ENCODE measurements around the gene ACD.
A peak's percentile ranks its signal among the peaks of the same experiment; 100 is the strongest.

Gene ACD

DNA sequence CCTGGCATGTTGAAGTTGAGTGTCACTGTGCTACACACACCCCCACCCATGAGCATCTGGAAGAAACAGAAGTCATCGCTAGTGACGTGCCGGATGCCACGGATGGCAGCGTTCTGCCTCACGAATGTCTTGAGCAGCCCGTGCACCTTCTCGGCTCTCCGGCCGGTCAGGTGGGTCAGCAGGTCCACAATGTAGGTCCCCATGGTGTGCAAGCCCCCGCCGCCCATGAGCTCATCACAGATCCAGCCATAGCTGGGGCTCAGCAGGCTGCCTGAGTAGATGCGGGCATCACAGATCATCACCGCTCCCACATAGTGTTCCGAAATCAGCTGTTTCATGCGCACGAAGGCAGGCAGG is 15.5 kb upstream of the ACD start:
- DNase-seq: no peak

- no peak for DNase-seq
Measured at GRCh38 chr16:67674851-67675578, 15.0 kb upstream of the ACD start.

- DNase-seq: no peak
Measured at GRCh38 chr16:67673712-67674580, 13.9 kb upstream of the ACD start.

GRCh38 chr16:67672739-67673662 is 12.9 kb upstream of the ACD start:
- DNase-seq: peak in 1 of 2 experiments; percentile 8

DNA sequence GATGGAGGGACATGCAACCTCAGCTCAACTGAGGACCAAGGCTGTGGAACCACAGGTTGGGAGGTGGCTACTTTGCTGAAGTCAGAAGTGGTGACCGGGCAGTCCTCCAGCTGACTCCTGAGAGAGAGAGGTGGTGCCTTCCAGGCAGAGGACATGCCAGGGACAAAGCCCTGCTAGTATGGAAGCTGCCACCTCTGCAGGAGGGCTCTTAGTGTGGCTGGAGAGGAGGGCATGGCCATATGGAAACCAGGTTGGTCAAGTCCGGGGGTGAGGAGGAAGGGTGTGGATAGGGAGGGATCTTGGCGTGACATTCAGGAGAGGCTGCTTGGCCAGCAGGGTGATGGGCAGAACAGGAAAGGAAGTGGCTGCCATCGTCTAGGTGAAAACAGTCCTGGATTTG is 12.2 kb upstream of the ACD start:
- DNase-seq: no peak

GRCh38 chr16:67669499-67670101 is 9.5 kb upstream of the ACD start:
- DNase-seq: no peak

DNA sequence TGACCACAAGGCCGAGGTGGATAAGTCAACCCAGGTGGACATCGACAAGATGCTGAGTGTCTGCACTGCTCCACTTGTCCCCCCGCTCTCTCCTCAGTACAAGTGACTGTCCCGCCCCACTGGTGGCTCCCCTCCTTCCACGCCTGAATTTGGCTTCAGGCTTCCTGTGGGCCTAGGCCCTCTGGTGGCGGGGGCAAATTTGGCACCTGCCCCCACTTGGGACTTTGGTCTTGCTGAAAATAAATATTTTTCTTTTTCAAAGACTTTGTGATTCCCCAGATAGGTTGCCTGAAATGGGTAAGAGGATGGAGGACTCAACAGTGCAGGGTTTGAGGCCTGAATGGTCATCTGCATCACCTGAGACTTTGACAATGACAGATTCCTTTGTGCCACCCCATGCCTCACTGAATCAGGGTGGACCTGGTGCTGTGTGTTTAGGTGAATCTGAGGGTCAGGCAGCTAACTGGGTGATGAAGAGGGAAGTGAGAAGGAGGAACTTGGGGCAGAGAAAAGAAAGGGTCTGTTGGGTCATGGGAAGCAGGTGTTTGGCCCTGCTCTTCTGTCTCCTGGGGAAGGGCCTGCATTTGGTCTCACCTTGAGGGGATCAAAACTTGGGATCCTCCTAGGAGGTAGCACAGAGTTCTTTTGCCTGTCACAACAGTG is 8.6 kb upstream of the ACD start:
- DNase-seq: no peak

GRCh38 chr16:67667817-67668494 is 7.9 kb upstream of the ACD start:
- DNase-seq: peak; percentile 15 to 32

- DNase-seq: no peak
Measured at GRCh38 chr16:67667453-67667816, 7.4 kb upstream of the ACD start.

DNA sequence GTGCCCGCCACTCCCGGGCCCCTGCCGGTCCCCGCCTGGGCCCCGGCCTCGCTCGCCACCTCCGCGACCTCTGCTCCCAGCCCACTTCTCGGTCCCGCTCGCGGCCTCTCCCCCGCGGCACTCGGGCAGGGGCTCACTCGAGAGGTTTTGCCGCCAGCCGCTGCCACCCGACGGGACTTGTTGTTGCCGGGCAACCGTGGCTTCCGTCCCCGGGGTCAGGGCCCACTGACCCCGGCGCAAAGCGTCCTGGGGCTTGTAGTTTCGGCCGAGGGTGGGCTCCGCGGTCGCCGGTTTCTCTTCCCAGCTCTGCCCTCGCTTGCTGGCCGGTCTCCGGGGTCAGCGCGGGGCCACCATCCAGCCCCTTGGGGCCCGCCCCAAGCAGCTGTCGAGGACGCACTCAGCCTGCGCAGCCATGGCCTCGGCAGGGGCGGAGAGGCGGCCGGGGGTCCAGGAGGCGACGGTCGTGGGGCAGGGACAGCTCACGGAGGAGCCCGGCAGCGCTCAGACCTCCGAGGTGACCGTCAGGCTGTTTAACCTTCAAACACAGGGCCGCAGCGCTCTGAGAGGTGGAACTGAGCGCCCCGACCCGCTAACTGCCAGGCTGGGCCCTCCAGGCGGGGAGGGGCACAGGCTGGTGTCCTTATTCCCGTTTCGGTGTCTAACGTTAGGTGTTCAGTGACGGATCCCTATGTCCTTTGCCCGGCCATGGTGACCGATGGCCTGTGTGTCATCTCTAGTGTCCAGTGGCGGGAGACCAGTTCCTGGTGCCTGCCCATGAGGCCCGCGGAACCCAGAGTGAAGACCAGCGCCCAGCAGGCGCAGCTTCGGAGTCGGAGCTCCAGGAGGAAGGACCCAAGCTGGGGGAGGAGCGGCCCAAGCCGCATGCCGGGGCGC is 6.7 kb upstream of the ACD start, which contains the start of the genes C16orf86 and ENKD1:
Gene C16orf86, plus strand, starts transcription at position 256 of the 894 bp plus-strand sequence. Its CDS starts 157 bp downstream, at position 413.
Gene ENKD1, minus strand, starts transcription at position 192 of the 894 bp plus-strand sequence. CDS start 308 bp downstream, outside the sequence.
- peak; percentile 49 to 75 for DNase-seq

DNA sequence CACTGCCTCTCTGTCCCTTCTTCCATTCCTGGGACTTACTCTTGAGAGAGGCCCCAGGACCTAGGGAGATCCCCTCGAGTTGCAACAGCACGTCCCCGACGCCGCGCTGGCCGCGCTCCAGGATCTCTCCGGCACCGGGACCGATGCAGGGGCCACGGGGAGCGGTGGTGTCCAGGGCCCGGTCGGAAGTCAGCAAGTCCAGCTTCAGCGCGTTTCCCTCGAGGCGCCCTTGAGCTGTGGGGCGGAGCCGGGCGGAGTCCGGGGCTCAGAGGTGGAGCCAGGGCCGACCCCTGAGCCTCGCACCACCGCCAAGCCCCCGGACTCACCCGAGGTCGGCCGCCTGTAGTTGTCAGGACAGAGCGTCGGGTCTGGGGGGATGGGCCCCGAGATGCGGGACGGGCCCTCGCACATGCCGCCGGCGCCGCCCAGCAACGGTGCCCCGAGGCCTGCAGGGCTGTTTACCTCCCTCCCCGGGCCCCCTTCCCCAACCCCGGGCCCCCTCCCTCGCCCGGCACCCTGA is 6.0 kb upstream of the ACD start:
- no peak for DNase-seq

DNA sequence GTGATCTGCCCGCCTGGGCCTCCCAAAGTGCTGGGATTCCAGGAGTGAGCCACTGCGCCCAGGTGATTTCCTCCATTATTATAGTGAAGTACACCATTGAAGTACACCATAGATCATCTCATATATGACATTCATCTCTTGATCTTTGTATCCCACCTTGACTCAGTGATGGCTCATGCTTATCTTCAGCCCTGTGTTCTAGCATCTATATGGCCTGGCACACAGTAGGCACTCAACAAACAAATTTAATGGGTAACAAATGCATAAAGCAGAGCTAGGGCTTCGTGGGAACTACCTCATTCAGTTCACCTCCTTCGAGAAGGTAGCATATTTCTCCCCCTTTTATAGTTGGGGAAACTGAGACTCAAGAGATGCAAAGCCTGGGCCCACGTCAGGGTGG is 5.5 kb upstream of the ACD start:
- DNase-seq: no peak

DNA sequence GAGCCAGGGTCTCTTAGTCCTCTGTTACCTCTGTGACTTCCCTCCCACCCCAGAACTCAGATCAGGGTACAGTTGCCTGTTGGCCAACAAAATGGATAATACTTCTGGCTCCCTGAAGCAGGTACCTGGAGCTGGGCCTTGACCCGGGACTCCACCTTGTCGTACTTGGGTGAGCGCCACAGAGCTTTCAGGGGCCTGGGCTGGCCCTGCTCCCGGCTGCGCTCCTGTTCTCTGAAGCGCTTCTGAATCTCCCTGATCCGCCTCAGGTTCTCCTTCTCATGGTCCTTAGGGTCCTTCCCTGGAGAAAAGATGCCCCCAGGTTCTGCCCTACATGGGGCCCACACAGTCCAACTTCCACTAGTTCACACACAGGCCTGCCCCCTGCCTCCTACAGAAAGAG is 4.8 kb upstream of the ACD start:
- no peak for DNase-seq

DNA sequence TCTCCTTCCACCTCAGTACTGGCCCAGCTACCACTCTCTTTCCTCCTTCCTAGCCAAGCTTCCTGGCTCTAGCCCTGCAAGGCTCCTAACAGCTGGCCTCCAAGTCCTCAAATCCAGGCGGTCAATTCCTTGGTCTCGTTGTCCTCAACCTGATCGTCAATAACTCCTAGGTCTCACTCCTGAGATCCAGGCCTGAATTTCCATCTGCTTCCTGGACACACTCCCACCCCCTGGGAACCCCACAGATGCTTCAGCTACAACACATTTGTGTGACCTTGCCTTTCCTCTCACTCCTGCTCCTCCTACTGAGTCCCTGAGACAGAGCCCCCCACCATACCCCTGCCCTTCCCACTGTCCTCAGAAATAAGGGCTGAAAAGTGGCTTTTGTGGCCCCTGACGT is 4.2 kb upstream of the ACD start:
- no peak for DNase-seq

GRCh38 chr16:67663877-67664222 is 3.8 kb upstream of the ACD start:
- DNase-seq: no peak

DNA sequence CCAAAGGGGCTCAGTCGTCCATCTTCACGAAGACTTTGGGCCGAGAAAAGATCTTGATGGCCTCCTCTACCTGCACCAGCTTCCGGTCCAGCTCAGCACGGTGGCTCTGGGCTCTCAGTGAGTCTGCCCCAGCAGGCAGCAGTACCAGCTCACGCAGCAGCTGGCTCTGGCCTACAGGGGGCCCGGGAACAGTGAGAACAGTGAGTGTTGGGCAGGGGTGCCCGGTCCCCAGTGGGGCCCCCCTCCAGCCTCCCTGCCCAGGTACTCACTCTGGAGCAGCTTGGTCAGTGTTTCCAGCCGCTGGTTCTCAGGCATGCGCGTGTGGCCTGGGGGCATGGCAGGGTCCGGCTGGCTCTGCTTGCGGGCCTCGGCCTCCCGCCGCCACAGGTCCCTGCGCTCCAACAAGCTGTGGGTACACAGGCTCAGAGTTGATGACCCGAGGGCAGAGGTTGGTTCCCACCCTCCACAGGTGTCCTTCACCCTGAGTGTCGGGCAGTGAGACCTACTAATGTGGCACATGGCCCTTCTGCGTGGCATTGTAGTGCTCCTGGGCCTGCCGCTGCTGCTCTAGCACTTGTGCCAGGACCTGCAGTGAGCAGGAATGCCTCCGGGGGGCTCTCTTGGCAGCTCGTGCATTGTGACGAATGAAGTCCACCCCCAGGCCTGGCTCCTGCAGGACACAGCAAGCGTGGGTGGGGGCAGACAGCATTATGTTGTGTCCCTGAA is 3.3 kb upstream of the ACD start:
- no peak for DNase-seq

DNA sequence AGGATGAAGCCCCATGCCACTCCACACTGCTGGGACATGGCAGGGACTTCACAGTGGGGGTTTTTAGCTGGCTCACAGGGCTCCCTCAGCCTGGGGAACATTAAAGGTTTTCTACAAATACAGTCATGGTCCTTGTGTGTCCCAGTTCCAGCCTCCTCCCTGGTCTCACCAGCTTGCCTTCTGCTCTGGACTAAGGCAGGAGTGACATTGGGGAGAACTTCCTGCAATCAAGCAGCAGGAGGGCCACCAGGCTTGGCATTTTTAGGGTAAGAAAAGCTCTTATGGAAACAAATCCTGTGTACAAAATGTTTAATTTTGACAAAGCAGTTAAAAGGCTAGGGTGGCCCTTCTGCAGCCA is 2.6 kb upstream of the ACD start:
- no peak for DNase-seq

- no peak for DNase-seq
Measured at GRCh38 chr16:67661886-67662652, 2.0 kb upstream of the ACD start.
